ENCODE data around the gene TMEM163. TPM values are rescaled to one million over a fixed set of nuclear protein-coding genes. Genes with fewer than 3 reads are reported as not detected.

Gene TMEM163
- total RNA-seq, 2 donors from 2014 or later: 16.2 to 27.5 TPM

GRCh38 chr2:134576478-134576877 is 142.3 kb downstream of the TMEM163 start:
- intact Hi-C loops (cut with DNase I): no loop called here
- ATAC-seq (no peak), DNase-seq (no peak)
- Histone ChIP-seq H3K9me3 (no peaks in the 10 kb centered on the region), H3K27me3 (no peaks in the 10 kb centered on the region), H3K27ac (no peak overlapping the region), H3K4me3 (no peak overlapping the region), H3K4me1 (no peaks in the 10 kb centered on the region), H3K36me3 (replicated peaks in 1 of 2; ENCODE audit: insufficient read depth in 1 of 2, low read depth in 2 of 2) (no peaks in the 10 kb centered on the region)
- TF ChIP-seq CTCF (IDR thresholded peaks at IDR 0.05) (no peak), POLR2A (IDR thresholded peaks at IDR 0.05) (no peak)

- 88 to 92% methylated on average over 5 of the region's 5 CpGs for WGBS, 2 donors
- H3K4me1 ChIP-seq: no peaks in the 10 kb centered on the region
- no peaks in the 10 kb centered on the region for H3K36me3 ChIP-seq (replicated peaks in 1 of 2; ENCODE audit: insufficient read depth in 1 of 2, low read depth in 2 of 2)
- no peaks in the 10 kb centered on the region for H3K27me3 ChIP-seq
- intact Hi-C loops (cut with DNase I): no loop called here
- no peak overlapping the region for H3K27ac ChIP-seq
- ATAC-seq: no peak
- no peak for TF ChIP-seq POLR2A (IDR thresholded peaks at IDR 0.05)
- no peak for TF ChIP-seq CTCF (IDR thresholded peaks at IDR 0.05)
- H3K4me3 ChIP-seq: no peak overlapping the region
- H3K9me3 ChIP-seq: no peaks in the 10 kb centered on the region
- DNase-seq: no peak
Observed at GRCh38 chr2:134575888-134576287, 142.9 kb downstream of the TMEM163 start.

GRCh38 chr2:134574611-134575330 is 144.0 kb downstream of the TMEM163 start:
- no peak for ATAC-seq
- no peaks in the 10 kb centered on the region for H3K4me1 ChIP-seq
- H3K36me3 ChIP-seq (replicated peaks in 1 of 2; ENCODE audit: insufficient read depth in 1 of 2, low read depth in 2 of 2): no peaks in the 10 kb centered on the region
- H3K27ac ChIP-seq: no peak overlapping the region
- no peak overlapping the region for H3K4me3 ChIP-seq
- no peaks in the 10 kb centered on the region for H3K27me3 ChIP-seq
- WGBS, 2 donors: 82 to 90% methylated on average over 10 of the region's 10 CpGs
- H3K9me3 ChIP-seq: no peaks in the 10 kb centered on the region
- TF ChIP-seq POLR2A (IDR thresholded peaks at IDR 0.05) (no peak), CTCF (IDR thresholded peaks at IDR 0.05) (no peak)
- intact Hi-C loops (cut with DNase I): no loop called here
- DNase-seq: no peak

GRCh38 chr2:134573724-134574123 is 145.1 kb downstream of the TMEM163 start:
- Histone ChIP-seq H3K9me3 (no peaks in the 10 kb centered on the region), H3K27ac (no peak overlapping the region), H3K4me1 (no peaks in the 10 kb centered on the region), H3K4me3 (no peak overlapping the region), H3K27me3 (no peaks in the 10 kb centered on the region), H3K36me3 (replicated peaks in 1 of 2; ENCODE audit: insufficient read depth in 1 of 2, low read depth in 2 of 2) (no peaks in the 10 kb centered on the region)
- ATAC-seq: no peak
- intact Hi-C loops (cut with DNase I): no loop called here
- no peak for DNase-seq
- 67 to 71% methylated on average over 1 of the region's 1 CpG for WGBS, 2 donors
- TF ChIP-seq POLR2A (IDR thresholded peaks at IDR 0.05): no peak
- no peak for TF ChIP-seq CTCF (IDR thresholded peaks at IDR 0.05)

GRCh38 chr2:134573085-134573370 is 145.8 kb downstream of the TMEM163 start:
- Histone ChIP-seq H3K36me3 (replicated peaks in 1 of 2; ENCODE audit: insufficient read depth in 1 of 2, low read depth in 2 of 2) (no peaks in the 10 kb centered on the region), H3K27me3 (no peaks in the 10 kb centered on the region), H3K27ac (no peak overlapping the region), H3K4me1 (no peaks in the 10 kb centered on the region), H3K9me3 (no peaks in the 10 kb centered on the region), H3K4me3 (no peak overlapping the region)
- TF ChIP-seq POLR2A (IDR thresholded peaks at IDR 0.05) (no peak), CTCF (IDR thresholded peaks at IDR 0.05) (no peak)
- DNase-seq (no peak), ATAC-seq (no peak)
- intact Hi-C loops (cut with DNase I): no loop called here

Measured in body of pancreas (tissue), 4 donors.